Esophagus muscularis mucosa (tissue), 4 donors: Measurements from ENCODE around the gene COL26A1. TPM values are rescaled to one million over a fixed set of nuclear protein-coding genes. Genes with fewer than 3 reads are reported as not detected.

Experiments used
- DNase-seq: peaks from one replicate; pipeline ENCODE4 v3.0.0-alpha.2; 2017; ENCODE audit errors: extremely low spot score
- H3K27ac ChIP-seq, 4 donors: fragments of 200-600 bp; sonication (generic); replicated peaks in 1 of 4; 1 replicate in 3 of 4; 2 replicates in 1 of 4; pipeline ENCODE4 v1.5.1; 2016 to 2019; ENCODE audit warnings: mild to moderate bottlenecking in 1 of 4
- H3K27me3 ChIP-seq, 4 donors: fragments of 200-600 bp; sonication (generic); one replicate each; pipeline versions ENCODE4 v1.5.1 to v1.6.0; 2016 to 2019
- H3K36me3 ChIP-seq, 4 donors: fragments of 200-600 bp; sonication (generic); one replicate each; pipeline ENCODE4 v1.5.1; 2016 to 2019
- H3K4me1 ChIP-seq, 4 donors: fragments of 200-600 bp; sonication (generic); one replicate each; pipeline ENCODE4 v1.5.1; 2016 to 2019
- H3K4me3 ChIP-seq, 4 donors: fragments of 200-600 bp; sonication (generic); 1 replicate in 2 of 4; 2 replicates in 2 of 4; pipeline ENCODE4 v1.5.1; 2016 to 2019; ENCODE audit warnings: mild to moderate bottlenecking in 4 of 4, moderate library complexity in 1 of 4
- H3K9me3 ChIP-seq, 4 donors: fragments of 200-600 bp; sonication (generic); 1 replicate in 3 of 4; 2 replicates in 1 of 4; pipeline ENCODE4 v1.5.1; 2016 to 2019
- EP300 ChIP-seq: sonication (generic); formaldehyde crosslinking; IDR thresholded peaks from one replicate; pipeline ENCODE4 v1.6.1; 2017; ENCODE audit warnings: antibody characterized with exemption
- POLR2A ChIP-seq: fragments of 450-650 bp; IDR thresholded peaks from one replicate; pipeline ENCODE4 v1.6.1; 2017; ENCODE audit warnings: antibody characterized with exemption, moderate library complexity, mild to moderate bottlenecking, low read depth
- POLR2AphosphoS5 ChIP-seq, 2 donors: sonication (generic); formaldehyde crosslinking; IDR thresholded peaks; one replicate each; pipeline ENCODE4 v1.6.1; 2017; ENCODE audit warnings: antibody characterized with exemption in 2 of 2
- WGBS: methylation state at CpG from one replicate; pipeline ENCODE4 v1.1.5; 2018; 5-methylcytosine and 5-hydroxymethylcytosine counted together
- intact Hi-C: fragments of 100-400 bp; cut with DNase I; formaldehyde crosslinking; loops from one replicate; pipeline ENCODE4 v1.15.1; 2023
- total RNA-seq, 4 donors: library from RNA; depleted of rRNA; stranded (reverse); fragments of >200 nt; gene quantifications; one replicate each; pipeline versions ENCODE4 v1.1.0 to v1.2.1, GENCODE V29; 2016
- TF ChIP-seq, protein P1 (sequence below), 3 experiments: fragments of 200-600 bp in 2 of 3; fragments of 450-650 bp in 1 of 3; sonication (generic) in 2 of 3; IDR thresholded peaks; one replicate each; pipeline ENCODE4 v1.5.1; 2017 to 2019; ENCODE audit warnings: antibody characterized with exemption in 3 of 3, mild to moderate bottlenecking in 2 of 3, moderate library complexity in 1 of 3

Gene COL26A1
- total RNA-seq, 4 donors from 2014 or later = not detected

DNA sequence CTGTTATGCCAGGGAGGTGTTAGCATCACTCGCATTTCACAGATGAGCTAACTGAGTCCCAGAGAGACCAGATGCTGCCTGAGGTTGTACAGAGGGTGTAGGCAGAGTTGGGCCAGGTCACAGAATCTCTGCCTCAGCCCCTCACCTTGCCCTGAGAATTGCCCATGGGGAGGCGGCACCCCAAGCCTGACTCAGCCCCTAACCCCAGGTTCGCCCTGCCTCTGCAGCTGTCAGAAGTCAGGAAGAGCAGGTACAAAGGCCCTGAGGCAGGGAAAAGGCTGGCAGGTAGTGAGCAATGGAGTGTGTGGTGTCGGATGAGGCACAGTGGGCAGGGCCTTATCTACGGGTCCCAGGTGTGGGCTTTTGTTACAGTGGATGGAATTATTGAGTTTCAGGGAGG lies 187.1 kb downstream of the COL26A1 start:
- Histone ChIP-seq H3K27ac (no peak overlapping the region), H3K9me3 (no peaks in the 10 kb centered on the region), H3K36me3 (no peaks in the 10 kb centered on the region), H3K27me3 (peaks cover 0 to 26% (median 0%) of the 10 kb centered on the region in 4 donors), H3K4me1 (no peaks in the 10 kb centered on the region), H3K4me3 (no peak overlapping the region)
- no peak for TF ChIP-seq POLR2AphosphoS5 (IDR thresholded peaks at IDR 0.05)
- no peak for TF ChIP-seq EP300
- TF ChIP-seq, protein P1, sequence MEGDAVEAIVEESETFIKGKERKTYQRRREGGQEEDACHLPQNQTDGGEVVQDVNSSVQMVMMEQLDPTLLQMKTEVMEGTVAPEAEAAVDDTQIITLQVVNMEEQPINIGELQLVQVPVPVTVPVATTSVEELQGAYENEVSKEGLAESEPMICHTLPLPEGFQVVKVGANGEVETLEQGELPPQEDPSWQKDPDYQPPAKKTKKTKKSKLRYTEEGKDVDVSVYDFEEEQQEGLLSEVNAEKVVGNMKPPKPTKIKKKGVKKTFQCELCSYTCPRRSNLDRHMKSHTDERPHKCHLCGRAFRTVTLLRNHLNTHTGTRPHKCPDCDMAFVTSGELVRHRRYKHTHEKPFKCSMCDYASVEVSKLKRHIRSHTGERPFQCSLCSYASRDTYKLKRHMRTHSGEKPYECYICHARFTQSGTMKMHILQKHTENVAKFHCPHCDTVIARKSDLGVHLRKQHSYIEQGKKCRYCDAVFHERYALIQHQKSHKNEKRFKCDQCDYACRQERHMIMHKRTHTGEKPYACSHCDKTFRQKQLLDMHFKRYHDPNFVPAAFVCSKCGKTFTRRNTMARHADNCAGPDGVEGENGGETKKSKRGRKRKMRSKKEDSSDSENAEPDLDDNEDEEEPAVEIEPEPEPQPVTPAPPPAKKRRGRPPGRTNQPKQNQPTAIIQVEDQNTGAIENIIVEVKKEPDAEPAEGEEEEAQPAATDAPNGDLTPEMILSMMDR (IDR thresholded peaks at IDR 0.05) = no peak
- no peak for TF ChIP-seq POLR2A
- WGBS = 95% methylated on average over 5 of the region's 5 CpGs
- intact Hi-C loops = no loop called here
- no peak for DNase-seq

- TF ChIP-seq POLR2A (no peak), POLR2AphosphoS5 (IDR thresholded peaks at IDR 0.05) (no peak), EP300 (no peak)
- TF ChIP-seq, protein P1 (IDR thresholded peaks at IDR 0.05) = no peak
- no peak overlapping the region for H3K27ac ChIP-seq
- no peak overlapping the region for H3K4me3 ChIP-seq
- WGBS = 73% methylated on average over 17 of the region's 26 CpGs
- peaks cover 0 to 34% (median 0%) of the 10 kb centered on the region in 4 donors for H3K27me3 ChIP-seq
- no peaks in the 10 kb centered on the region for H3K9me3 ChIP-seq
- no peaks in the 10 kb centered on the region for H3K36me3 ChIP-seq
- DNase-seq = no peak
- no peaks in the 10 kb centered on the region for H3K4me1 ChIP-seq
- intact Hi-C loops = no loop called here
These were observed 188.2 kb downstream of the COL26A1 start for GRCh38 chr7:101550641-101551541.

DNA sequence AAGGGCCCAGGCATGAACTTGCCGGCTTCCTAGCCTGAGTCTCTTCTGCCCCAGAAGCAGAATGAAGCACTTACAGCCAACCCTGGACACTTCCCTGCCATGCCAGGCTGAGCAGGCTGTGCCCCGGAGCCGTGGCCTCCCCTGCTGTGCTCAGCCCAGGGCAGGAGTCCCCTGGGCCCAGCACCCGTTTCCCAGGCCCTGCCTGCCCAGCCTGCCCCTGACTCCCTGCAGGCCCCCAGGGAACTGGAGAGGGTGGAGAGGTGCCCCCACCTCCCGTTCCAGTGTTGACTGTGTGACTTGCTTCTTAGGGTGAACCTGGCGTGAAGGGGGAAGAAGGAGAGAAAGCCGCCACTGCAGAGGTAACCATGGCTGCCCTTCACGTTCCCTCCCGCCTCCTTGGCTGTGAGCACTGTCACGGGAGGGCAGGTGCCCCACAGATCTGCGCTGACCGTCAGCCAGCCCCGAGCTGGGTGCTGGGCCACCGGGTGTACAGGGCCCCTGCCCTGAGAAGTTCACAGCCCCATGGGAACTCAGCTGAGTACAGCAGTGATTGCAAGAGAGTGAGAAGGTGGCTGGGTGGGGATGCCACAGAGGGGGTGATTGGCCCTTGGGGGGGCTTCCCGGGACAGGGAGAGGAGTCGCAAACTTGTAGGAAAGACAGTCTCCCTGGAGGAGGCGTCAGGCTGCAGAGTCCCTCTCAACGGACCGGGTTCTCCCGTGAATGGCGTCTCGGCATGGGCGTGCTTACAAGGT lies 190.5 kb downstream of the COL26A1 start:
- peaks cover 0 to 38% (median 0%) of the 10 kb centered on the region in 4 donors for H3K27me3 ChIP-seq
- H3K4me3 ChIP-seq = no peak overlapping the region
- no peaks in the 10 kb centered on the region for H3K36me3 ChIP-seq
- no peaks in the 10 kb centered on the region for H3K9me3 ChIP-seq
- no peak for DNase-seq
- TF ChIP-seq, protein P1 (IDR thresholded peaks at IDR 0.05) = no peak
- no peaks in the 10 kb centered on the region for H3K4me1 ChIP-seq
- H3K27ac ChIP-seq = no peak overlapping the region
- intact Hi-C loops = no loop called here
- WGBS = 90% methylated on average over 19 of the region's 23 CpGs

GRCh38 chr7:101553771-101554445 lies 191.2 kb downstream of the COL26A1 start:
- TF ChIP-seq EP300 (no peak), POLR2AphosphoS5 (IDR thresholded peaks at IDR 0.05) (no peak), POLR2A (no peak)
- TF ChIP-seq, protein P1 (IDR thresholded peaks at IDR 0.05) = no peak
- no peak for DNase-seq
- Histone ChIP-seq H3K9me3 (no peaks in the 10 kb centered on the region), H3K4me1 (no peaks in the 10 kb centered on the region), H3K27me3 (peaks cover 0 to 31% (median 0%) of the 10 kb centered on the region in 4 donors), H3K36me3 (no peaks in the 10 kb centered on the region), H3K4me3 (no peak overlapping the region), H3K27ac (no peak overlapping the region)
- intact Hi-C loops = no loop called here
- 90% methylated on average over 7 of the region's 8 CpGs for WGBS
